Trophoblast cell (in vitro differentiated cells and primary cell): ENCODE results near the gene CCDC187.
"Not testable (repeated sequence)": the region's sequence is repeated elsewhere in the genome, so short reads cannot be mapped to it uniquely, and the experiment has no call there.

Experiments used
- DNase-seq, 2 donors: peaks; one replicate each; pipeline ENCODE4 v3.0.0-alpha.2; 2016
- H2AFZ ChIP-seq: 2 replicates; pipeline ENCODE4 v1.6.1; 2013; ENCODE audit warnings: low read length, moderate library complexity, mild to moderate bottlenecking; ENCODE audit not compliant: insufficient read depth, poor library complexity
- H2AK5ac ChIP-seq: 2 replicates; pipeline ENCODE4 v1.6.1; 2013; ENCODE audit warnings: mild to moderate bottlenecking, low read length
- H2BK120ac ChIP-seq: 2 replicates; pipeline ENCODE4 v1.6.1; 2013; ENCODE audit warnings: low read length, mild to moderate bottlenecking, moderate library complexity; ENCODE audit not compliant: insufficient read depth, poor library complexity
- H2BK12ac ChIP-seq: 2 replicates; pipeline ENCODE4 v1.6.1; 2013; ENCODE audit warnings: mild to moderate bottlenecking, low read length, moderate library complexity
- H2BK5ac ChIP-seq: 2 replicates; pipeline ENCODE4 v1.6.1; 2013; ENCODE audit warnings: low read length, low read depth, moderate library complexity, mild to moderate bottlenecking; ENCODE audit not compliant: poor library complexity
- H3K14ac ChIP-seq: 2 replicates; pipeline ENCODE4 v1.6.1; 2013; ENCODE audit warnings: mild to moderate bottlenecking, low read length
- H3K18ac ChIP-seq: 2 replicates; pipeline ENCODE4 v1.6.1; 2013; ENCODE audit warnings: mild to moderate bottlenecking, low read length
- H3K23ac ChIP-seq: 2 replicates; pipeline ENCODE4 v1.6.1; 2013; ENCODE audit warnings: low read length
- H3K27ac ChIP-seq: 2 replicates; pipeline ENCODE4 v1.5.1; 2013; ENCODE audit warnings: low read depth, mild to moderate bottlenecking, inconsistent platforms, low read length, moderate library complexity
- H3K27me3 ChIP-seq: 2 replicates; pipeline ENCODE4 v1.6.1; 2013; ENCODE audit warnings: inconsistent platforms, mild to moderate bottlenecking, low read length, moderate library complexity; ENCODE audit not compliant: insufficient read depth
- H3K36me3 ChIP-seq, 2 experiments: 1 replicate in 1 of 2; 2 replicates in 1 of 2; pipeline ENCODE4 v1.6.1; 2013; ENCODE audit warnings: low read length in 2 of 2, mild to moderate bottlenecking in 2 of 2, moderate library complexity in 1 of 2; ENCODE audit not compliant: insufficient read depth in 2 of 2, control insufficient read depth in 1 of 2
- H3K4ac ChIP-seq: 2 replicates; pipeline ENCODE4 v1.6.1; 2013; ENCODE audit warnings: low read depth, mild to moderate bottlenecking, low read length, moderate library complexity
- H3K4me1 ChIP-seq, 2 experiments: 1 replicate in 1 of 2; 2 replicates in 1 of 2; pipeline ENCODE4 v1.6.1; 2013; ENCODE audit warnings: low read length in 2 of 2, mild to moderate bottlenecking in 2 of 2, moderate library complexity in 1 of 2; ENCODE audit not compliant: insufficient read depth in 2 of 2, control insufficient read depth in 1 of 2
- H3K4me2 ChIP-seq: 2 replicates; pipeline ENCODE4 v1.6.1; 2013; ENCODE audit warnings: inconsistent platforms, mild to moderate bottlenecking, low read length, moderate library complexity
- H3K4me3 ChIP-seq: 2 replicates; pipeline ENCODE4 v1.5.1; 2013; ENCODE audit warnings: mild to moderate bottlenecking, low read depth, low read length, inconsistent platforms
- H3K79me1 ChIP-seq: one replicate; pipeline ENCODE4 v1.6.1; 2013; ENCODE audit warnings: low read length
- H3K79me2 ChIP-seq: 2 replicates; pipeline ENCODE4 v1.6.1; 2013; ENCODE audit warnings: low read length, mild to moderate bottlenecking; ENCODE audit not compliant: control insufficient read depth, insufficient read depth, poor library complexity
- H3K9ac ChIP-seq: 2 replicates; pipeline ENCODE4 v1.6.1; 2013; ENCODE audit warnings: mild to moderate bottlenecking, low read length
- H3K9me3 ChIP-seq: 2 replicates; pipeline ENCODE4 v1.6.1; 2013; ENCODE audit warnings: low read depth, mild to moderate bottlenecking, control low read depth, inconsistent platforms, low read length; ENCODE audit not compliant: insufficient read depth
- H4K12ac ChIP-seq: 2 replicates; pipeline ENCODE4 v1.6.1; 2013; ENCODE audit warnings: low read depth, mild to moderate bottlenecking, low read length, moderate library complexity
- H4K8ac ChIP-seq: 2 replicates; pipeline ENCODE4 v1.6.1; 2013; ENCODE audit warnings: low read depth, mild to moderate bottlenecking, low read length, moderate library complexity
- H4K91ac ChIP-seq: one replicate; pipeline ENCODE4 v1.6.1; 2013; ENCODE audit warnings: low read depth, mild to moderate bottlenecking, low read length, moderate library complexity
- WGBS: extraction: QIAGEN DNeasy Blood & Tissue Kit; methylation state at CpG from one replicate; pipeline ENCODE4 v1.1.7; 2013; ENCODE audit warnings: missing lambda C conversion rate; ENCODE audit not compliant: insufficient read length, insufficient coverage; ENCODE audit errors: extremely low coverage; 5-methylcytosine and 5-hydroxymethylcytosine counted together

CCDC187 gene

DNA sequence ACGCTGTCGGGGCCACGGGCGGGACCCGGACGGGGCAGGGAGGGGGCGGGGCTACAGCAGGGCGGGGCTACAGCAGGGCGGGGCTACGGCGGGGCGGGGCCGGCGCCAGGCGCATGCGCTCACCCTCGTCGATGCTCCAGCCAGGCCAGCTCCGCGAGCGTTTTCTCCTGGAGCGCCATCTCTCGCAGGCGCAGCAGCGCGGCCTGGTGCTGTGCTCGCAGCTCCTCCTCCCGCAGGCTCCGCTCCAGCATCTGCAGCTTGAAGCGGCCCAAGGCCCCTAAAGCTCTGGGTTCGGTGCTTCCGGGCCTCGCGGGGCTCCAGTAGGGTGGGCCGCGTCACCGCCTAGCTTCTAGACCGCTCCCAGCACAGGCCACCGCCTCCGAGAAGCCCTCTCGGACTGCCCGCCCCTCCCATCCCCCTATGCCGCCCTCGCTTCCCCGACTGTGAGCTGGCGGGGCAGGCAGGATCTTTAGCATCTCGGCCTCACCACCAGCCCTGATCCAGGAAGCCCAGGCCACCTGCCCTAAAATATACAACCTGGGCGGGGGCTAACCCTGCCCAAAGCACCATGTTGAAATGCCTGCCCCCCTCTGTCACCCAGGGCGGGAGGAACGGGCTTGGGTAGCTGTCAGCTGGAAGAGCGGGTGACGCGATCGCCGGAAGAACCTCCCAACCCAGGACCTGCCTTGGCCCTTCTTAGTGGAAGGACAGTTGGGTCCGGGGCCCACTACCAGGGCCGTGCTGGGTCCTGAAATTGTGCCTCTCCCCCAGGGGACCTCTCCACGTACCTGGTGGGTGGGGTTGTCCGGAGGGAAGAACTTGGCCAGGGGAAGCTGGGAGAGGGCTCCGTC is 36.4 kb downstream of the CCDC187 start:
- peak overlapping the region; percentile 70 for H3K4me3 ChIP-seq
- H3K14ac ChIP-seq: peak overlapping the region; percentile 64
- no peak overlapping the region for H2AK5ac ChIP-seq
- no peak overlapping the region for H3K27ac ChIP-seq
- peak overlapping the region; percentile 51 for H4K91ac ChIP-seq
- WGBS: no CpG with 5 or more reads among the region's 60 CpGs
- H3K9ac ChIP-seq: peak overlapping the region; percentile 47
- H3K23ac ChIP-seq: no peak overlapping the region
- no peaks in the 10 kb centered on the region for H3K36me3 ChIP-seq
- H3K27me3 ChIP-seq: no peaks in the 10 kb centered on the region
- H3K79me1 ChIP-seq: peaks cover 3% of the 10 kb centered on the region
- H4K12ac ChIP-seq: peak overlapping the region; percentile 95
- no peak overlapping the region for H3K4ac ChIP-seq
- H2BK12ac ChIP-seq: no peak overlapping the region
- peak overlapping the region; percentile 91 for H3K4me2 ChIP-seq
- peaks cover 5% of the 10 kb centered on the region in 2 experiments for H3K4me1 ChIP-seq
- peak overlapping the region; percentile 25 for H2BK120ac ChIP-seq
- no peaks in the 10 kb centered on the region for H3K79me2 ChIP-seq
- H3K9me3 ChIP-seq: peaks cover 1% of the 10 kb centered on the region
- H2AFZ ChIP-seq: peak overlapping the region; percentile 91
- DNase-seq: peak; percentile 44 to 48
- no peak overlapping the region for H2BK5ac ChIP-seq
- H3K18ac ChIP-seq: peak overlapping the region; percentile 77
- H4K8ac ChIP-seq: peak overlapping the region; percentile 95

GRCh38 chr9:136266641-136267040 is 37.3 kb downstream of the CCDC187 start:
- WGBS: no CpG with 5 or more reads among the region's 18 CpGs
- H4K12ac ChIP-seq, H3K27ac ChIP-seq, H3K18ac ChIP-seq, H2BK12ac ChIP-seq, H3K23ac ChIP-seq, H4K8ac ChIP-seq, H2BK5ac ChIP-seq, H2BK120ac ChIP-seq, H3K79me1 ChIP-seq, H3K9ac ChIP-seq, H3K4me3 ChIP-seq, H2AK5ac ChIP-seq, H3K9me3 ChIP-seq, H2AFZ ChIP-seq, H3K4me2 ChIP-seq, H3K36me3 ChIP-seq, H3K4me1 ChIP-seq, H3K27me3 ChIP-seq, H3K14ac ChIP-seq, H4K91ac ChIP-seq, H3K79me2 ChIP-seq, H3K4ac ChIP-seq, DNase-seq: not testable (repeated sequence)

- no peaks in the 10 kb centered on the region for H3K79me2 ChIP-seq
- no peak overlapping the region for H3K27ac ChIP-seq
- DNase-seq: no peak
- H4K12ac ChIP-seq: no peak overlapping the region
- H3K14ac ChIP-seq: no peak overlapping the region
- no peak overlapping the region for H2BK120ac ChIP-seq
- no peaks in the 10 kb centered on the region for H3K36me3 ChIP-seq
- H3K4me2 ChIP-seq: no peak overlapping the region
- WGBS: no CpG with 5 or more reads among the region's 17 CpGs
- H3K27me3 ChIP-seq: no peaks in the 10 kb centered on the region
- no peak overlapping the region for H3K23ac ChIP-seq
- H2AK5ac ChIP-seq: no peak overlapping the region
- H3K18ac ChIP-seq: no peak overlapping the region
- no peak overlapping the region for H2AFZ ChIP-seq
- no peak overlapping the region for H2BK5ac ChIP-seq
- peaks cover 3% of the 10 kb centered on the region for H3K79me1 ChIP-seq
- H3K9ac ChIP-seq: no peak overlapping the region
- peaks cover 5% of the 10 kb centered on the region in 2 experiments for H3K4me1 ChIP-seq
- no peak overlapping the region for H4K91ac ChIP-seq
- H3K9me3 ChIP-seq: peaks cover 1% of the 10 kb centered on the region
- H2BK12ac ChIP-seq: no peak overlapping the region
- no peak overlapping the region for H3K4me3 ChIP-seq
- no peak overlapping the region for H4K8ac ChIP-seq
- no peak overlapping the region for H3K4ac ChIP-seq
Observed at GRCh38 chr9:136265561-136266355, 38.1 kb downstream of the CCDC187 start.

DNA sequence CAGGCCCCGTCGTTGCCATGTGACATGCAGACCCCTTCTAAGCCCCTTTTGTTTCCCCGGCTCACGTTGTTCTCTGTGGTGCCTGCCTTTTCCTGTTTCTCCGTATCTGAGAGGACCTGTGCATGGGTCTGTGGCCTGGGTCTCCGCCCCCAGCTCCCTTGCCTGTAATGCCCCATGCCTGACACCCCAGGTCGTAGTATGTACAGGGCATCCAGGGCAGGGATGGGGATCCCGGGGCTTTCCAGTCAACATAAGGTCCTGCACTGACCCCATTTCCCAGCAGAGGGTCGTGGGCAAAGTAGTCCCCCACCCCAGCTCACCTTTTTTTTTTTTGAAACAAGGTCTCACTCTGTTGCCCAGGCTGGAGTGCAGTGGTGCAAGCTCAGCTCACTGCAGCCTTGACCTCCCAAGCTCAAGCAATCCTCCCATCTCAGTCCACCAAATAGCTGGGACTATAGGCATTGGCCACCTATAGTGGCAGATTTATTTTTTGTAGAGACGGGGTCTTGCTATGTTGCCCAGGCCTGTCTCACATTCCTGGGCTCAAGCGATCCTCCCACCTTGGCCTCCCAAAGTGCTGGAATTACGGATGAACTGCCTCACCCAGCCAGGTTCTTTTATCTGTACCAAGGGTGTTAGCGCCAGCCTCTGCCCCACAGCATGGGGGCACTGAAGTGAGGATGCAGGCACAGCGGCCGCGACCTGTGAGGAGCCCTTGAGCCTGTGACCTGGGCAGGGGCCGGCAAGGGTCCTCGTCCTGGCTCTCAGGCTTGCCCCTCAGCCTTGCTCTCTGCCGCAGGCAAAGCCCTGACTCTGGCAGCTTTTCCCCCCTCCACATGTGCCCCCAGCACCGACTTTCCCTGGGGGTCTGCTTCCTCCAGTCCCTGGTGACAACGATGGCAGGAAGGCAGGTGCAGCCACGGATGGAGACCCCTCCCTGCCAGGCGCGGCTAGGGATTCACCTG is 39.2 kb downstream of the CCDC187 start:
- Histone ChIP-seq H2BK5ac (no peak overlapping the region), H2BK12ac (no peak overlapping the region), H3K36me3 (no peaks in the 10 kb centered on the region), H3K27me3 (no peaks in the 10 kb centered on the region), H4K91ac (no peak overlapping the region), H3K4me3 (peak overlapping the region; percentile 16), H3K4me1 (peaks cover 5% of the 10 kb centered on the region in 2 experiments), H3K27ac (no peak overlapping the region), H3K14ac (no peak overlapping the region), H4K12ac (no peak overlapping the region), H3K79me2 (no peaks in the 10 kb centered on the region), H3K9me3 (peaks cover 1% of the 10 kb centered on the region), H4K8ac (no peak overlapping the region), H3K4me2 (no peak overlapping the region), H2BK120ac (no peak overlapping the region), H3K79me1 (peaks cover 3% of the 10 kb centered on the region), H2AK5ac (no peak overlapping the region), H3K23ac (no peak overlapping the region), H3K9ac (no peak overlapping the region), H3K4ac (no peak overlapping the region), H3K18ac (no peak overlapping the region), H2AFZ (no peak overlapping the region)
- WGBS: no CpG with 5 or more reads among the region's 24 CpGs
- DNase-seq: no peak
